ENCODE results near the gene TMEM238L.

The TMEM238L gene

DNA sequence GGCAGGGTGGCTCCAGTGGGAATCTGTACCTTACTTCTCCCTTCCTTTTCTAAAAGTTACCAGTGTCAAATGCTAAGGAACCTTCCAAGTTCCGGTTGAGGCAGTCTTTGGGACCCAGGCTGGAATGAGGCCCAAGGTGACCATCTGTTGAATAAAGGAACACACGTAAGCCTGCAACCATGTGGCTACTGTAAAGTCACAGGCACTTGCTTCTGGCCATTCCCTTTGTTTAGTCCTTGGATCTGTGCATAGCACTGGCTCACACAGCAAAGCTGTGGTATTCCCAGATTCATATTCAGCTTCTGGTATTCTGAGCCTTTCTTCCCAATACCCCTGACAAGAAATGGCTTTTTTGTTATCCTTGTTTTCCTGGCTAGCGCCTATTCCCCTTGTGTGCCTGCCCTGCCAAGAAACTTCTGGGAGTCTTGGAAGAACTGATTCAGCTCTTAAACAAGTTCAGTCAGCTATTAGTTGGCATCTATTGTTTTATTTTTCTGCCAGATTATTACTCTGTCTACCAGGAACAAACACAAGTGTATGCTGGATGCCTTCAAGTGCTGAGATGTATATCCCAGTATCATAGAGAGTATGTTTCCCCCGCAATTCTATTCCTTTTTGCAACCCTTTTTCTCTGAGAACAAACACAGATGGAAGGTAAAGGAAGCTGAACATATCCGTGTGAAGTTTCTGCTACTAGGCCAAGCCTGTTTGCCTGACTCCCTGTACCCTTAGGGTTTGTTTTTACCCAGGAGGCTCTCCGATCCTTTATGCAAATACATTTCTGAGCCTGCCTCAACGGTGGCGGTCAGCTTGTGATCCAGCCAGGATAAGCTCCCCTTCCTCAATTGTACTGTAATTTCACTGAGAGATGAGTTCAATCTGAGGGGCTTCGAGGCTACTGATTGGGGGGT is 13.2 kb downstream of the TMEM238L start:
- peaks cover 2% of the 10 kb centered on the region for H3K27me3 ChIP-seq (replicated peaks; ENCODE audit: control insufficient read depth, insufficient read depth, low read length)
- H3K9ac ChIP-seq (ENCODE audit: low read length) = no peak overlapping the region
- no peaks in the 10 kb centered on the region for H3K9me3 ChIP-seq (ENCODE audit: control insufficient read depth, low read length)
- no peak for DNase-seq (ENCODE audit: low read depth)
- H3K4me1 ChIP-seq (ENCODE audit: control insufficient read depth, insufficient read depth, low read length) = peaks cover 22% of the 10 kb centered on the region
- H3K36me3 ChIP-seq (ENCODE audit: control insufficient read depth, insufficient read depth, low read length, severe bottlenecking) = no peaks in the 10 kb centered on the region
- H3K4me3 ChIP-seq (ENCODE audit: low read length) = no peak overlapping the region

- Histone ChIP-seq H3K36me3 (ENCODE audit: control insufficient read depth, insufficient read depth, low read length, severe bottlenecking) (no peaks in the 10 kb centered on the region), H3K9me3 (ENCODE audit: control insufficient read depth, low read length) (no peaks in the 10 kb centered on the region), H3K9ac (ENCODE audit: low read length) (no peak overlapping the region), H3K27me3 (replicated peaks; ENCODE audit: control insufficient read depth, insufficient read depth, low read length) (no peaks in the 10 kb centered on the region), H3K4me1 (ENCODE audit: control insufficient read depth, insufficient read depth, low read length) (peaks cover 22% of the 10 kb centered on the region), H3K4me3 (ENCODE audit: low read length) (no peak overlapping the region)
- no peak for DNase-seq (ENCODE audit: low read depth)
Observed at GRCh38 chr17:10789694-10790271, 14.1 kb downstream of the TMEM238L start.

GRCh38 chr17:10787306-10788045 is 16.4 kb downstream of the TMEM238L start:
- peaks cover 8% of the 10 kb centered on the region for H3K9me3 ChIP-seq (ENCODE audit: control insufficient read depth, low read length)
- H3K9ac ChIP-seq (ENCODE audit: low read length) = no peak overlapping the region
- no peaks in the 10 kb centered on the region for H3K36me3 ChIP-seq (ENCODE audit: control insufficient read depth, insufficient read depth, low read length, severe bottlenecking)
- no peak overlapping the region for H3K4me3 ChIP-seq (ENCODE audit: low read length)
- no peak for DNase-seq (ENCODE audit: low read depth)
- peaks cover 22% of the 10 kb centered on the region for H3K4me1 ChIP-seq (ENCODE audit: control insufficient read depth, insufficient read depth, low read length)
- H3K27me3 ChIP-seq (replicated peaks; ENCODE audit: control insufficient read depth, insufficient read depth, low read length) = no peaks in the 10 kb centered on the region

- H3K9ac ChIP-seq (ENCODE audit: low read length) = no peak overlapping the region
- H3K4me1 ChIP-seq (ENCODE audit: control insufficient read depth, insufficient read depth, low read length) = peaks cover 14% of the 10 kb centered on the region
- no peaks in the 10 kb centered on the region for H3K27me3 ChIP-seq (replicated peaks; ENCODE audit: control insufficient read depth, insufficient read depth, low read length)
- no peak for DNase-seq (ENCODE audit: low read depth)
- H3K4me3 ChIP-seq (ENCODE audit: low read length) = no peak overlapping the region
- H3K9me3 ChIP-seq (ENCODE audit: control insufficient read depth, low read length) = peaks cover 10% of the 10 kb centered on the region
- H3K36me3 ChIP-seq (ENCODE audit: control insufficient read depth, insufficient read depth, low read length, severe bottlenecking) = no peaks in the 10 kb centered on the region
Observed at GRCh38 chr17:10785295-10785694, 18.6 kb downstream of the TMEM238L start.

GRCh38 chr17:10779609-10780008 is 24.3 kb downstream of the TMEM238L start:
- Histone ChIP-seq H3K9me3 (ENCODE audit: control insufficient read depth, low read length) (peaks cover 14% of the 10 kb centered on the region), H3K4me3 (ENCODE audit: low read length) (no peak overlapping the region), H3K4me1 (ENCODE audit: control insufficient read depth, insufficient read depth, low read length) (no peaks in the 10 kb centered on the region)

DNA sequence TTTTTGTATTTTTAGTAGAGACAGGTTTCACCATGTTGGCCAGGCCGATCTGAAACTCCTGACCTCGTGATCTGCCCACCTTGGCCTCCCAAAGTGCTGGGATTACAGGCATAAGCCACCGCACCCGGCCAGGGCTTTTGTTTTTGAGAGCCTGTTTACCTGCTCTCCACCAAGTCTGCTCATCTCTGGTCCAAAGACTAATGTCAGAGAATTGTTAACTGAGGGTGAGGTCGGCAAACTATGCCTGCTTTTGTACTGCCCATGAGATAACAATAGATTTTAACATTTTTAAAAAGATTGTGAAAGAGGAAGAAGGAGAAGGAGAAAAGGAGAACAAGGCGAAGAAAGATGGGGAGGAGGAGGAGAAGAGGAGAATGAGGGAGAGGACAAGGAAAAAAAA is 26.0 kb downstream of the TMEM238L start:
- Histone ChIP-seq H3K9ac (ENCODE audit: low read length) (no peak overlapping the region), H3K27me3 (replicated peaks; ENCODE audit: control insufficient read depth, insufficient read depth, low read length) (no peaks in the 10 kb centered on the region), H3K9me3 (ENCODE audit: control insufficient read depth, low read length) (peaks cover 10% of the 10 kb centered on the region), H3K4me1 (ENCODE audit: control insufficient read depth, insufficient read depth, low read length) (peaks cover 6% of the 10 kb centered on the region), H3K4me3 (ENCODE audit: low read length) (no peak overlapping the region), H3K36me3 (ENCODE audit: control insufficient read depth, insufficient read depth, low read length, severe bottlenecking) (no peaks in the 10 kb centered on the region)
- DNase-seq (ENCODE audit: low read depth) = no peak

More at GRCh38 chr17:10779609-10780008, 24.3 kb downstream of the TMEM238L start:
- H3K36me3 ChIP-seq (ENCODE audit: control insufficient read depth, insufficient read depth, low read length, severe bottlenecking) = no peaks in the 10 kb centered on the region
- no peak for DNase-seq (ENCODE audit: low read depth)
- H3K27me3 ChIP-seq (replicated peaks; ENCODE audit: control insufficient read depth, insufficient read depth, low read length) = no peaks in the 10 kb centered on the region
- no peak overlapping the region for H3K9ac ChIP-seq (ENCODE audit: low read length)

DNA sequence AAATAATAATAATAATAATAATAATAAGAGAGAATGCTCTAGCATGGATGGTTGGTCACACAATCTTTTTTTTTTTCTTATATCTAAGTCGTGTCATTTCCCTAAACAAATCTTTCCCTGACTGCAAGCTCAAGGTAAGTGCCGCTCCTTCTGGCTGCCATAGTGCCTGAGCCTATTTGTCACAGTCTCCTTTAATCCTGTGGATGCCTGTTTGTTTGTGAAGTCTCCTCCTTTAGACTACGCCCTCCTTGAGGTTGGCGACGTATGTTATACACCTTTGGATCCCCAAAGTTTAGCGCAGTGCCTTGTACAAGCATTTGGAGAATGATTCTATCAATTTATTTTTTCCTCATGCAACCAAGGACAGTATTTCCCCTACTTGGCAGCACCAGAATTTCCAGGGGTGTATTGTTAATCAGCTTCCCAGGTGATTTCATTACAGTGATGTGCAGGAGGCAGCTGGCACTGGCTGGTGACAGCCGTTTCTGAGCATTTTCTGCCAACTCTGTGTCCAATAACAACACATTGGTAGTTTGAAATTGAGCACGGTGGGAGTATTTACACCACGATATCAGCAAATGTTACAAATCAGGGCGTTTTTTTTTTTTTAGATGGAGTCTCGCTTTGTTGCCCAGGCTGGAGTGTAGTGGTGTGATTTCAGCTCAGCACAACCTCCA is 26.6 kb downstream of the TMEM238L start:
- Histone ChIP-seq H3K4me1 (ENCODE audit: control insufficient read depth, insufficient read depth, low read length) (peaks cover 6% of the 10 kb centered on the region), H3K9me3 (ENCODE audit: control insufficient read depth, low read length) (peaks cover 7% of the 10 kb centered on the region), H3K36me3 (ENCODE audit: control insufficient read depth, insufficient read depth, low read length, severe bottlenecking) (no peaks in the 10 kb centered on the region), H3K27me3 (replicated peaks; ENCODE audit: control insufficient read depth, insufficient read depth, low read length) (no peaks in the 10 kb centered on the region), H3K4me3 (ENCODE audit: low read length) (no peak overlapping the region), H3K9ac (ENCODE audit: low read length) (no peak overlapping the region)
- no peak for DNase-seq (ENCODE audit: low read depth)

GRCh38 chr17:10776381-10776780 is 27.5 kb downstream of the TMEM238L start:
- H3K9me3 ChIP-seq (ENCODE audit: control insufficient read depth, low read length) = peaks cover 9% of the 10 kb centered on the region
- H3K4me1 ChIP-seq (ENCODE audit: control insufficient read depth, insufficient read depth, low read length) = peaks cover 6% of the 10 kb centered on the region
- no peak for DNase-seq (ENCODE audit: low read depth)
- H3K9ac ChIP-seq (ENCODE audit: low read length) = no peak overlapping the region
- H3K36me3 ChIP-seq (ENCODE audit: control insufficient read depth, insufficient read depth, low read length, severe bottlenecking) = no peaks in the 10 kb centered on the region
- H3K27me3 ChIP-seq (replicated peaks; ENCODE audit: control insufficient read depth, insufficient read depth, low read length) = no peaks in the 10 kb centered on the region
- H3K4me3 ChIP-seq (ENCODE audit: low read length) = no peak overlapping the region

GRCh38 chr17:10775740-10776356 is 28.1 kb downstream of the TMEM238L start:
- no peak overlapping the region for H3K9ac ChIP-seq (ENCODE audit: low read length)

GRCh38 chr17:10775058-10775457 is 28.8 kb downstream of the TMEM238L start:
- no peak for DNase-seq (ENCODE audit: low read depth)
- Histone ChIP-seq H3K9ac (ENCODE audit: low read length) (no peak overlapping the region), H3K4me3 (ENCODE audit: low read length) (no peak overlapping the region), H3K4me1 (ENCODE audit: control insufficient read depth, insufficient read depth, low read length) (peaks cover 6% of the 10 kb centered on the region), H3K9me3 (ENCODE audit: control insufficient read depth, low read length) (peaks cover 9% of the 10 kb centered on the region), H3K36me3 (ENCODE audit: control insufficient read depth, insufficient read depth, low read length, severe bottlenecking) (no peaks in the 10 kb centered on the region), H3K27me3 (replicated peaks; ENCODE audit: control insufficient read depth, insufficient read depth, low read length) (no peaks in the 10 kb centered on the region)

More at GRCh38 chr17:10775740-10776356, 28.1 kb downstream of the TMEM238L start:
- Histone ChIP-seq H3K36me3 (ENCODE audit: control insufficient read depth, insufficient read depth, low read length, severe bottlenecking) (no peaks in the 10 kb centered on the region), H3K4me3 (ENCODE audit: low read length) (no peak overlapping the region), H3K27me3 (replicated peaks; ENCODE audit: control insufficient read depth, insufficient read depth, low read length) (no peaks in the 10 kb centered on the region), H3K9me3 (ENCODE audit: control insufficient read depth, low read length) (peaks cover 9% of the 10 kb centered on the region), H3K4me1 (ENCODE audit: control insufficient read depth, insufficient read depth, low read length) (peaks cover 6% of the 10 kb centered on the region)
- no peak for DNase-seq (ENCODE audit: low read depth)

Measured in adipocyte (in vitro differentiated cells).